K562 treated with DMSO at 1 percent for 4 hours (cell line): Measurements from ENCODE around the gene SLC41A2. TPM values are rescaled to one million over a fixed set of nuclear protein-coding genes. Genes with fewer than 3 reads are reported as not detected.

Experiments used
- total RNA-seq: library from RNA; unstranded; fragments of 300-600 nt; gene quantifications from 2 replicates; pipeline ENCODE4 v1.2.3, GENCODE V29; 2022; ENCODE audit not compliant: insufficient read depth

The SLC41A2 gene, protein sequence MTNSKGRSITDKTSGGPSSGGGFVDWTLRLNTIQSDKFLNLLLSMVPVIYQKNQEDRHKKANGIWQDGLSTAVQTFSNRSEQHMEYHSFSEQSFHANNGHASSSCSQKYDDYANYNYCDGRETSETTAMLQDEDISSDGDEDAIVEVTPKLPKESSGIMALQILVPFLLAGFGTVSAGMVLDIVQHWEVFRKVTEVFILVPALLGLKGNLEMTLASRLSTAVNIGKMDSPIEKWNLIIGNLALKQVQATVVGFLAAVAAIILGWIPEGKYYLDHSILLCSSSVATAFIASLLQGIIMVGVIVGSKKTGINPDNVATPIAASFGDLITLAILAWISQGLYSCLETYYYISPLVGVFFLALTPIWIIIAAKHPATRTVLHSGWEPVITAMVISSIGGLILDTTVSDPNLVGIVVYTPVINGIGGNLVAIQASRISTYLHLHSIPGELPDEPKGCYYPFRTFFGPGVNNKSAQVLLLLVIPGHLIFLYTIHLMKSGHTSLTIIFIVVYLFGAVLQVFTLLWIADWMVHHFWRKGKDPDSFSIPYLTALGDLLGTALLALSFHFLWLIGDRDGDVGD
- 1.3 TPM in 1 of 2 replicates, not detected in the other for total RNA-seq

DNA sequence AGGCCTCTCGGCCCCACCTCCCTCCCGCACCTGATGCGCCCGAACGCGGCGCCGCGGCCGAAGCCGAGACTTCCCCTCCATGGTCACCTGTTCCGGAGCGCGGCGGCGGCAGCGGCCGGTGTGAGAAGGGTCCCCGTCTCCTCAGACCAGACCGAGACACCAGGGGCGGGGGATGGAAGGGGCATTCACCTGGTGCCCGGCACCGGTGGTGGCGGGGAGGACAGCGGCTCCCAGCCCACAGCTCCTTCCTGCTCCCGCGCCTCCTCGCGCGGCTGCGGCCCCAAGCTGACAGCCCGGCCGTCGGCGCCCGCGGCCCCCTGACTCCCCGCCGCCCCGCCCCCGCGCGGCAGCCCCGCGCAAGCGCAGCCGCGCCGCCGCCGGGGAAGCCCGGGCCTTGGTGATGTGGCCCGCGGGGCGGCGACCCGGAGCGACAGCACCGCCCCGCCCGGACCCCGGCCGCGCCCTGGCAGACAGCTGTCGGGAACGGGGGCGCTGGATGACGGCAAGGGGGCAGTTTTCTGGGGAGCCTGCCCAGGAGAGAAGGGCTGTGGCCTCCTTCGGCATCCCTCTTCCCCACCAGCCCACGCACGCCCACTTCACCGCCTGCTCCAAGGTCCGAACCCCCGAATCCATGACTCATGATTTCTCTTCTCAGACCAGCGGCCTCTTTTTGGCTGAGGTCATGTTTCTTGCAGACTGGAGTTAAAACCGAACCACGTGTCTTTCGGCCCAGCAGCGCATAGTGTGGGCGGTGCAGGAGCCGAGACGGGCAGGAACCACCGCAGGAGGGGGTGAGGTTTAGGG is at the start of gene SLC41A2:
SLC41A2 (minus strand) TSS at position 290 of the 804 bp plus-strand sequence. CDS start 29,763 bp downstream, outside the sequence.

DNA sequence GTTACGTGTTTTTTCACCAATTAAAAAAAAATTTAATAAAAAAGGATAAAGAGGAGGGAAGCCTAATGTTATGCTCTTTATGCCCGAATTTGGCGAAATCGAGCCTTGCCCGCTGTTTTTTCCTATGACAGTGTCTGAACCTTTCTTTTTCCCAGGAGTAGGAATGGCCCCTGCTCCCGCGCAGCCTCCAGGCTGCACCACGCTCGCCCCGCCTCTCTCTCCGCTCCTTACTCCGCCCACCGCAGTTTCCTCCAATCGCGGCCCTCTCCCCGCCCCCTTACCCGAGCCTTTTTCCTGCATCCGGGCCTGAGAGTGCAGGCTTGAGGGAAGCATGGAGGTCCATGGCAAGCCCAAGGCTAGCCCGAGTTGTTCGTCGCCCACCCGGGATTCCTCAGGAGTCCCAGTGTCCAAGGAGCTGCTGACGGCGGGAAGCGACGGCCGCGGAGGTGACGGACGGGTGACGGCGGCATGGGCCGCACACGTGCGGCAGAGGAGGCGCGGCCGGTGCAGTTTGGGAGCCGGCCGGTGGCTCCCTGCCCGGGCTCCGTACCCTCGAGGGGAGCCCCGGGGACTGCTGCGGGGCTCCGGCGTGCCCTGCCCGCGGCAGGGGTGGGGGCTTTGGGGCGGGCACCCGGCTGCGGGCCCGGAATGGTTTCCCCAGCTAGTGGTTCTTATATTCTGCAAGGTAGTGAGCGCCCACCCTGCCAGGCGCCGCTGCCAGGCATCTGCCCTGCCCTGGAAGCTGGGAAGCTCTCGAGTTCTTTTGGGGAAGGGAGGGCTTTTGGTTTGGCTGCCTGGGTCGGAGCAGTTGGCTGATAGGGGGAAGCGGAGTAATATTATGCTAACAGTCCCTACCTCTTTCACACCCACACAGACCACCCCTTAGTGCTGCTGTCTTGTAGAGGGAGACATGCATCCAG is 28.2 kb upstream of the SLC41A2 start, which contains the start of gene NOPCHAP1:
NOPCHAP1 (plus strand) TSS at position 295 of the 920 bp plus-strand sequence; CDS start at position 332, 37 bp downstream.

Other genes starting within 250 kb of the SLC41A2 start
- 1.8 and 4.4 TPM in 2 replicates for gene NOPCHAP1, start 28.0 kb upstream of the SLC41A2 start, total RNA-seq
- 10.8 and 13.5 TPM in 2 replicates for gene ALDH1L2, start 126.2 kb upstream of the SLC41A2 start, total RNA-seq
- gene WASHC4, start 149.4 kb upstream of the SLC41A2 start, total RNA-seq, result 10.3 and 36.3 TPM in 2 replicates